HG02763 (cell line): ENCODE data around the gene SYNE1.

Experiments used
- ATAC-seq: cut with Tn5 transposase; IDR thresholded peaks from one replicate; pipeline ENCODE4 v1.9.1; 2021; ENCODE audit warnings: mild to moderate bottlenecking, moderate library complexity; ENCODE audit not compliant: unreplicated experiment

SYNE1 gene

GRCh38 chr6:152244998-152245630 is 392.0 kb downstream of the SYNE1 start:
- ATAC-seq: no peak

GRCh38 chr6:152241013-152241766 is 396.0 kb downstream of the SYNE1 start:
- no peak for ATAC-seq

GRCh38 chr6:152240436-152240835 is 396.7 kb downstream of the SYNE1 start:
- no peak for ATAC-seq

- ATAC-seq: no peak
Observed at GRCh38 chr6:152236370-152237097, 400.6 kb downstream of the SYNE1 start.

- ATAC-seq: no peak
Observed at GRCh38 chr6:152233547-152234320, 403.4 kb downstream of the SYNE1 start.

GRCh38 chr6:152232501-152233151 is 404.5 kb downstream of the SYNE1 start:
- no peak for ATAC-seq

GRCh38 chr6:152229330-152229729 is 407.8 kb downstream of the SYNE1 start:
- no peak for ATAC-seq

GRCh38 chr6:152226119-152226518 is 411.0 kb downstream of the SYNE1 start:
- no peak for ATAC-seq

- ATAC-seq: no peak
Observed at GRCh38 chr6:152225241-152225934, 411.8 kb downstream of the SYNE1 start.

- ATAC-seq: no peak
Observed at GRCh38 chr6:152223636-152224035, 413.5 kb downstream of the SYNE1 start.

- ATAC-seq: no peak
Observed at GRCh38 chr6:152221806-152222628, 415.1 kb downstream of the SYNE1 start.

GRCh38 chr6:152220786-152221185 is 416.4 kb downstream of the SYNE1 start:
- no peak for ATAC-seq

- ATAC-seq: no peak
Observed at GRCh38 chr6:152218887-152219286, 418.3 kb downstream of the SYNE1 start.

GRCh38 chr6:152212437-152212836 is 424.7 kb downstream of the SYNE1 start:
- ATAC-seq: no peak

GRCh38 chr6:152209211-152209610 is 428.0 kb downstream of the SYNE1 start:
- no peak for ATAC-seq

GRCh38 chr6:152207915-152208714 is 429.0 kb downstream of the SYNE1 start:
- no peak for ATAC-seq

- ATAC-seq: no peak
Observed at GRCh38 chr6:152206072-152206818, 430.9 kb downstream of the SYNE1 start.

GRCh38 chr6:152204591-152204990 is 432.6 kb downstream of the SYNE1 start:
- ATAC-seq: no peak
